Measurements from ENCODE around the gene CCDC85B.

The CCDC85B gene

DNA sequence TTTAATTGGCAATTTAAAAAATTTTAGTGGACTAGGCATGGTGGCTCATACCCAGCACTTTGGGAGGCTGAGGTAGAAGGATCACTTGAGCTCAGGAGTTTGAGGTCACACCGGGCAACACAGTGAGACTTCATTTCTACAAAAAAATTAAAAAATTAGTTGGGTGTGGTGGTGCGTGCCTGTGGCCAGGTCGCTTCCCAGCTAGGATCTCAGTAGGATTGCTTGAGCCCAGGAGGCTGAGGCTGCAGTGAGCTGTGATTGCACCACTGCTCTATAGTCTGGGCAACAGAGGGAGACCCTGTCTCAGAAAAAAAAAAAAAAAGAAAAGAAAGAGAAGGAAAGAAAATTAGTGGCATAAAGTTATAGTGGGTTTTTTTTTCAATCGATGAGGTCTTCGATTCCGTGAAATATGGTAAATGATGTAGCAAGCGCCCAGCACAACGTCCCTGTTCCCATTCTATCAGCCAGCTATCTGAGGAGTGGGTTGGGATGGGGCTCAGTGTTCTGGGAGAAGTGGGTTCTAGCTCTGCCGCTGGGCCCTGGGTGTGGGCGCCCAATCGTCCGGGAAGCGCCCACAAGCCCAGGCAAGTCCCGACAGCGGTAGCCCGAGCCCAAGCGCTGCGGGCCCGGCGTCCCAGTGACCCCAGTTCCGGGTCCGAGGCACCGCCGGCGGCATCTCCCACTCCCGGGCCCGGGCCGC lies 8.3 kb downstream of the CCDC85B start:
- DNase-seq = no peak
- in situ Hi-C loops (cut with MboI; ENCODE audit: low pct_unique_long_range_greater_than_20kb, low sequenced_read_pairs) = no loop called here

GRCh38 chr11:65899356-65900124 lies 9.1 kb downstream of the CCDC85B start:
- peak; percentile 74 for DNase-seq
- in situ Hi-C loops (cut with MboI; ENCODE audit: low pct_unique_long_range_greater_than_20kb, low sequenced_read_pairs) = no loop called here

DNA sequence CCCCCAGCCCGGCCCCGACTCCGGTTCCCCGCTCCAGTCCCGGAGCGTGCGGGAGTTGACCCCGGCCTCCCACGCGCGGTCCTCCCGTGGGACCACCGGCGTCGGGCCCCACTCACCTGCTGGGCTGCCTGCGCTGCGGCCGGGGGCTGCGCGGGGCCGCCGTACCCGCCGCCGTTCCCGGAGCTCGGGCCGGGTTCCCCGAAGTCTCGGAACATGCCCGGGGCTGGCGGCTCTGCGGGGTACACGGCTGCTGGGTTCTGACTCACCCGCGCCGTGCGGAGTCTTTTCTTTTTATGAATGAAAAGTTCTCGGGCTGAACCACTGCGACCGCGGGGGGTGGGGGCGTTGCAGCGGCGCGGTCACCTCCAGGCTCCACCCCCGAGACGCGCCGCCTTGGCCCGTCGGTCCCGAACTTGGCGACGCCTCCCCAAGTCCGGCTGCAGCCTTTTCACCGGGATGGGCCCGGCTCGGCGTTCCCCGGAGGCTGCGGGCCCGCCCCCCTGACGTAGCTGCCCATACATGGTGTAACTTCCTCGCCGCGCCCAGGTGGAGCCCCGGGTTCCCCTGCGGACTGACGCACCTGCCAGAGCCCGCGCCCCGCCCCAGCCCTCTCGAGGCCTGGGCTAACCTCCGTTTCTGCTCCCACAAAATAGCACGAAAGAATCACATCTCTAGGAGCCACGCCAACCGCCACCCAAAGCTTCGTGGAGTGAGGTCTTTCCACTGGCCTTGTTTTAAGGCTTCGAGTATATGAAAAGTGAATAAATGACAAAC lies 9.8 kb downstream of the CCDC85B start, which contains the start of gene FOSL1:
FOSL1 (minus strand) TSS at position 264 of the 774 bp plus-strand sequence; CDS start at position 215, 49 bp downstream.
- peak; percentile 95 for DNase-seq
- in situ Hi-C loops (cut with MboI; ENCODE audit: low pct_unique_long_range_greater_than_20kb, low sequenced_read_pairs) = no loop called here

- no peak for DNase-seq
- in situ Hi-C loops (cut with MboI; ENCODE audit: low pct_unique_long_range_greater_than_20kb, low sequenced_read_pairs) = no loop called here
Measured at GRCh38 chr11:65900899-65901180, 10.4 kb downstream of the CCDC85B start.

GRCh38 chr11:65903068-65903481 lies 12.6 kb downstream of the CCDC85B start:
- in situ Hi-C loops (cut with MboI; ENCODE audit: low pct_unique_long_range_greater_than_20kb, low sequenced_read_pairs) = no loop called here
- DNase-seq = peak; percentile 32

- in situ Hi-C loops (cut with MboI; ENCODE audit: low pct_unique_long_range_greater_than_20kb, low sequenced_read_pairs) = no loop called here
- no peak for DNase-seq
Measured at GRCh38 chr11:65903715-65904114, 13.2 kb downstream of the CCDC85B start.

DNA sequence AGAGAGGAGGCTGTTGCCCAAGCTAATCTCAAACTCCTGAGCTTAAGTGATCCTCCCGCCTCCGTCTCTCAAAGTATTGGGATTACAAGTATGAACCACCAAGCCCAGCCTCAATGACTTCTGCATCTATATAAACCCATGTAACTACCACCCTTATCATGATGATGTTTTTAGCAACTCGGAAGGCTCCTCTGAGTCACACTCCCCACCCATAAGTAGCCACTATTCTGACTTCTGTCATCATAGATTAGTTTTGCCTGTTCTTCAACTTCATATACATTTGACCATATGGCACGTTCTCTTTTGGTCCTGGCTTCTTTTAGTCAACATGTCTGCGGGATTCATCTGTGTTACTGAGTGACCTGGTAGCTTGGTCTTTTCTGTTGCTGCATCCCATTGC lies 16.1 kb downstream of the CCDC85B start:
- no peak for DNase-seq
- in situ Hi-C loops (cut with MboI; ENCODE audit: low pct_unique_long_range_greater_than_20kb, low sequenced_read_pairs) = no loop called here

DNA sequence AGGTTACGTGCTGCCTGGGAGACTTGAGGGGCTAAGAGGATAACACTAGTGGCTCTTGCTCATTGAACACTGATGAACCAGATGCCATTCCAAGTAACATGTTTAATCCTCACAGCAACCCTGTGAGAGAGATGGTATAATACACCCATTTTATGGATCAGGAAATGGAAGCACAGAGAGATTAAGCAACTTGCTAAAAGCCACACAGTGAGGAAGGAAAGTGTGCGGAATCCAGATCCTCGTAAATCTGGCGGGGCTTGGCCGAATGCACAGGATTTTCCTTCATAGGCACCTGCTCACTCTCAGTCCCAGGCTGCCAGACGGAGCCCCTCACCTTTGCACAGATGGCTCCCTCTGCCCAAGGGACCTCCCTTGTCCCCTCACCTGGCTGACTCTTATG lies 17.4 kb downstream of the CCDC85B start:
- in situ Hi-C loops (cut with MboI; ENCODE audit: low pct_unique_long_range_greater_than_20kb, low sequenced_read_pairs) = no loop called here

DNA sequence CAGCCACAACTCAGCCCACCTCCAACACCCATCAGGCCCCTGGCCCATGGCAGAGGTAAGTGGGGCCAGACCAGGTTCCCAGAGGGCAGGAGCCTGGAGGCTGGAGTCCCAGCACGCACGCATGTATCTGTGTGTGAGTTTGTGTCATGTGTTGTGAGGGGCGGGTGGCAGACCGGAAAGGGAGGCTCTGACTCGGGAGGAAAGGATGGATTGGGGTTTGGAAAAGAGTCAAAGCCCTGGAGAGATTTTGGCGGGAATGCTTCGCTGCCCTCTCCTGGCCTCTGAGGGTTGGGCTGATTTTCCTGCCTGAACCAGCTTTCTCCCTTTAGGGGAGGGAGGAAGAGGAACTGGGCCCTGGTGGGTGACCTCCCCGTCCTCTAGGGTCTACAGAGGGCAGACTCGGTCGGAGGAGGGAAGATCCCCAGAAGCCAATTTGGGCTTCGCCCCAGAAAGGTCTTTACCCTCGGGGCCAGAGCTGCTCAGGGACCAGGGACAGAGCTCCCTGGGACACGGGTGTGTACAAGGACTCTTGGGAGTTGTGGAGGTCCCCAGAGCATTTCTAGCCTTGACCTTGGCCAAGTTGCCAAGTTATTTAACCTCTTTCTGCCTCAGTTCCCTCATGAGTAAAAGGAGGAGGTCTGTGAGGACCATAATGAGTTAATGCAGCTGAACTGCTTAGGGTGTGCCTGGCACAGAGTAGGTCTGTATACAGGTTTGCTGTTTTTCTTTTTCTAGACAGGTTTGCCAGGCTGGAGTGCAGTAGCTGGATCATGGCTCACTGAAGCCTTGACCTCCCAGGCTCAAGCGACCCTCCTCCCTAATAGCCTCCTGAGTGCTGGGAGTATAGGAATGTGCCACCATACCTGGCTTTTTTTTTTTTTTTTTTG lies 21.5 kb downstream of the CCDC85B start:
- DNase-seq = peak; percentile 82
- in situ Hi-C loops (cut with MboI; ENCODE audit: low pct_unique_long_range_greater_than_20kb, low sequenced_read_pairs) = no loop called here

More for the DNA sequence above, 17.4 kb downstream of the CCDC85B start:
- DNase-seq = no peak

- in situ Hi-C loops (cut with MboI; ENCODE audit: low pct_unique_long_range_greater_than_20kb, low sequenced_read_pairs) = no loop called here
- DNase-seq = no peak
Measured at GRCh38 chr11:65912845-65913244, 22.4 kb downstream of the CCDC85B start.

DNA sequence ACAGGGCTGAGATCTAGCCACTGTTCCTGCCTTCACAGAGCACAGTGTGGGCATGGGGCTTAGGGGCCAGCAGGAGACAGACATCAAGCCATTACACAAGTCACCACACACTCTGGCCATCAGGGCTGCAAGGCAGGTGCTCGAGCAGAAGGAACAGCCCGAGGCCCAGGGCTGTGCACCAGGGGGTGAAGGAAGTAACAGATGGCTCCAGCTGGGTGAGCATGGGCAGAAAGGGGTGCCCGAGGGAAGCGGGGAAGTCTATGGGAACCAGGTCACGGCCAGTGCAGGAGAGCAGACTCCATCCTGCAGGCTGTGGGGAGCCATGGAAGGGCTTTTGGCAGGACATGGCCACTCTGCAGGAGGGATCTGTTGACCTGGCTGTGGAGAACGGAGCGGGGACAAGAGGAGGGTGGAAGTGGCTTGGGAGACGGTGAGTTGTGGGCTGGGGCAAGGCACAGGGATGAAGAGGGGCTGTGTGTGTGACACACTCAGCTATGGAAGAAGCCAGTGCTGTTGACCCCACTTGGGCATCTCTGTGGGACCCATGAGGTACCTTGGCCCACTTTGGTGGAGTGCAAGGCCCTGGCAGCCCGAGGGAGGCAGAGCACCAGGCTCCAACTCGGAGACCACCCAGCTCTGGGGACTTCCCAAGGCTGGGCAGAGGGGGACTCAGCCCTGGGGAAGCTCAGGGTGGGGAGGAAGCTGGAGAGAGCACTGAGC lies 24.8 kb downstream of the CCDC85B start:
- in situ Hi-C loops (cut with MboI; ENCODE audit: low pct_unique_long_range_greater_than_20kb, low sequenced_read_pairs) = no loop called here
- no peak for DNase-seq

DNA sequence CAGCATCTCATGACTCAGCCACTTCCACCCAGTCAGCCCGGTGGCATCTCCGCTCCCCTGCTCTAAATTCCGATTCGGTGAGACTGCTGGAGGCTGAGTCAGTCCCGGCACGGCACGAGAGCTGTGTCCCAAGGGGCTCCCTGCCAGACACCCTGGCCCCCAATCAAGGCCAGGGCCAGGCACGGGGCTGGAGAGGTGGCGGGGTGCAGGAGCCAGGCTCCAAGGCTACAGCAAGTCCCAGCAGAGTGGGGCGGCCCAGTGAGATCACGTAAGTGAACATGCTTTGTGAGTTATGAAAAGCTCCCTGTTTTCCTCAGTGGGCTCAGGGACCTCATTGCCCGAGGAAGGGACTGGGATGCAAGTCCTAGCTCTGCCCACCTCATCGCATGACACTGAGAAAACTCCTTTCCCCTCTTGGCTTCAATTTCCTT lies 25.4 kb downstream of the CCDC85B start:
- no peak for DNase-seq

GRCh38 chr11:65916391-65916790 lies 25.9 kb downstream of the CCDC85B start:
- in situ Hi-C loops (cut with MboI; ENCODE audit: low pct_unique_long_range_greater_than_20kb, low sequenced_read_pairs) = no loop called here
- no peak for DNase-seq

More for the DNA sequence above, 25.4 kb downstream of the CCDC85B start:
- in situ Hi-C loops (cut with MboI; ENCODE audit: low pct_unique_long_range_greater_than_20kb, low sequenced_read_pairs) = no loop called here

GRCh38 chr11:65917077-65917433 lies 26.6 kb downstream of the CCDC85B start:
- DNase-seq = no peak
- in situ Hi-C loops (cut with MboI; ENCODE audit: low pct_unique_long_range_greater_than_20kb, low sequenced_read_pairs) = no loop called here

- no peak for DNase-seq
- in situ Hi-C loops (cut with MboI; ENCODE audit: low pct_unique_long_range_greater_than_20kb, low sequenced_read_pairs) = no loop called here
Measured at GRCh38 chr11:65917434-65918210, 27.1 kb downstream of the CCDC85B start.

DNA sequence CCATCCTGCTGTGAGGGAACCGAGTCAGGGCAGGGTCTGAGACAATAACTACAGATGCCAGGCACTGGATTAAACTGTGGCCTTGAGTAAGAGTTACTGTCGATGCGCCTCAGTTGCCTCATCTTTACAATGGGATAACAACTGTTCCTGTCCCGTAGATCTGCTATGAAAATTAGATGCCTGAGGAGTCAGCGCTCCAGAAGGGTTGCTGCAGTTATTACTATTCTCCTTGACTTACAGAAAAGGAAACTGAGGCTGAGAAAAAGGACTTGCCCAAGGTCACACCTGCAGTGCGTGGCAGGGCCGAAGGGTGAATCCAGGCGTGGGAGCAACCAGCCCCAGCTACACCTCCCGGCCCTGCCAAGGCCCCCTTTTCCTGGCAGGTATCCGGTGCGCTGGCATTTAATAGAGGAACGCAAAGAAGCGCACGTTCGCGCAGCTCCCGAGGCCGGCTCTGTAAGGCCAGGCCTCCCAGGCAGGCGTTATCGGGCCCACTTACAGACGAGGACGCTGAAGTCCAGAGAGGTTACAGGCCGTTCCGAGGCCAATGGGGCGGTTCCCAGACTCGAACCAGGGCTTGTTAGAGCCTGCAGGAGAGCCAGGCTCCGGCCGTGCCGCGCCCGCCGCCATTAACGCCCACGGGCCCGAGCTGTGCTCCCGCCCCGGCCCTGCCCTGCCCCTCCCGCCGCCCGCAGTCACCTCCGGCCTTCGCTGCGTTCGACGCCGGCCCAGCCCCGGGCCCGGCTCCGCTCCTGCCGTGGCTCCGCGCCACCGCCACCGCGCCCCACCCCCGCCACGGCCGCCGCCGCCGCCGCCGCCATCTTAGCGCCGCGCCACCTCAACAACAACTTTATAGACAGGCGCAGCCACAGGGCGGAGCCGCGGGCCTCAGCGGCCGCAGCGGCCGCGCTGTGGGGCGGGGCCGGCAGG lies 28.0 kb downstream of the CCDC85B start, which contains the start of gene C11orf68:
C11orf68 (minus strand) TSS at position 852 of the 930 bp plus-strand sequence; CDS start at position 821, 31 bp downstream.
- peak; percentile 35 for DNase-seq
- in situ Hi-C loops (cut with MboI; ENCODE audit: low pct_unique_long_range_greater_than_20kb, low sequenced_read_pairs) = no loop called here

GRCh38 chr11:65919141-65919572 lies 28.7 kb downstream of the CCDC85B start, which contains the start of gene DRAP1:
DRAP1 (plus strand) TSS chr11:65919426; CDS start chr11:65919502, 76 bp downstream.
- peak; percentile 95 for DNase-seq
- in situ Hi-C loops (cut with MboI; ENCODE audit: low pct_unique_long_range_greater_than_20kb, low sequenced_read_pairs) = no loop called here
